A549 (cell line): Measurements from ENCODE around the gene TBC1D1. TPM values are rescaled to one million over a fixed set of nuclear protein-coding genes. Genes with fewer than 3 reads are reported as not detected.

ENCODE experiments used
- ATAC-seq, 2 experiments: fragments of 200-7000 bp in 1 of 2; fragments of >200 bp in 1 of 2; cut with Nextera tagmentation in 1 of 2; cut with Tn5 transposase in 1 of 2; 3 replicates each; pipeline versions ENCODE4 v1.8.0 to v1.9.1; 2018 to 2020; ENCODE audit warnings: mild to moderate bottlenecking in 1 of 2, moderate library complexity in 1 of 2
- CTCF ChIA-PET: fragments of 300-600 bp; sonication (Branson Sonifier 250); formaldehyde crosslinking; extraction: SDS; loops from one replicate; lab custom pipeline; 2021; ENCODE audit warnings: antibody characterized with exemption, inconsistent platforms; lab: Yijun Ruan, JAX
- POLR2A ChIA-PET: fragments of 350-600 bp; formaldehyde crosslinking; extraction: SDS; loops from one replicate; lab custom pipeline; 2021; ENCODE audit warnings: antibody characterized with exemption, inconsistent platforms; lab: Yijun Ruan, JAX
- DNase-seq, 2 experiments: peaks; one replicate each; pipeline versions ENCODE4 v3.0.0 to v3.0.0-alpha.2; 2011 to 2016; ENCODE audit warnings: low read depth in 1 of 2, low spot score in 1 of 2
- FAIRE-seq: peaks from 2 replicates; lab custom pipeline; 2011; peaks lifted over from hg19 to GRCh38; lab: Jason Lieb, UNC
- H3K27ac ChIP-seq, 2 experiments: fragments of >200 bp; sonication (Bioruptor Twin); formaldehyde crosslinking; 3 replicates each; pipeline ENCODE4 v1.5.1; 2016 to 2017
- H3K4me1 ChIP-seq: fragments of >200 bp; sonication (Bioruptor Twin); formaldehyde crosslinking; 3 replicates; pipeline ENCODE4 v1.6.1; 2016
- H3K4me2 ChIP-seq: fragments of >200 bp; sonication (Bioruptor Twin); formaldehyde crosslinking; 3 replicates; pipeline ENCODE4 v1.6.1; 2016
- H3K4me3 ChIP-seq: fragments of >200 bp; sonication (Bioruptor Twin); formaldehyde crosslinking; 3 replicates; pipeline ENCODE4 v1.5.1; 2016
- H3K9me3 ChIP-seq: fragments of >200 bp; sonication (Bioruptor Twin); formaldehyde crosslinking; 3 replicates; pipeline ENCODE4 v1.6.1; 2016
- CBX8 ChIP-seq: fragments of 200-600 bp; sonication (generic); IDR thresholded peaks from 2 replicates; pipeline ENCODE4 v1.6.1; 2016
- CEBPB ChIP-seq, 2 experiments: fragments of >200 bp in 1 of 2; sonication (Bioruptor Twin) in 1 of 2; formaldehyde crosslinking in 1 of 2; IDR thresholded peaks; 2 replicates each; pipeline ENCODE4 v1.6.1; 2012 to 2016
- EHF ChIP-seq: fragments of 250-450 bp; sonication (Bioruptor Pico); IDR thresholded peaks from 2 replicates; pipeline ENCODE4 v1.5.0; 2020; ENCODE audit warnings: mild to moderate bottlenecking
- EP300 ChIP-seq, 2 experiments: fragments of >200 bp; sonication (Bioruptor Twin); formaldehyde crosslinking; IDR thresholded peaks; 2 replicates in 1 of 2; 3 replicates in 1 of 2; pipeline ENCODE4 v1.6.1; 2016 to 2017
- ESRRA ChIP-seq: fragments of 150-350 bp; IDR thresholded peaks from 2 replicates; pipeline ENCODE4 v1.6.1; 2014; ENCODE audit warnings: mild to moderate bottlenecking, low read length, borderline replicate concordance
- FOSL2 ChIP-seq, 2 experiments: fragments of 450-650 bp in 1 of 2; fragments of >200 bp in 1 of 2; sonication (Bioruptor Twin) in 1 of 2; formaldehyde crosslinking; IDR thresholded peaks; 2 replicates each; pipeline versions ENCODE4 v1.5.0 to v1.6.1; 2016 to 2020; ENCODE audit warnings: mild to moderate bottlenecking in 1 of 2, moderate library complexity in 1 of 2
- FOXS1 ChIP-seq: fragments of 250-450 bp; sonication (Bioruptor Pico); IDR thresholded peaks from 2 replicates; pipeline ENCODE4 v1.5.0; 2020; ENCODE audit warnings: mild to moderate bottlenecking, moderate library complexity
- HOXA7 ChIP-seq: fragments of 250-450 bp; sonication (Bioruptor Pico); IDR thresholded peaks from 2 replicates; pipeline ENCODE4 v1.5.0; 2020; ENCODE audit warnings: mild to moderate bottlenecking, moderate library complexity
- HOXB5 ChIP-seq: fragments of 250-450 bp; sonication (Bioruptor Pico); IDR thresholded peaks from 2 replicates; pipeline ENCODE4 v1.5.0; 2020; ENCODE audit warnings: mild to moderate bottlenecking, moderate library complexity
- JUNB ChIP-seq: fragments of >200 bp; sonication (Bioruptor Twin); formaldehyde crosslinking; IDR thresholded peaks from 2 replicates; pipeline ENCODE4 v1.6.1; 2016
- KDM1A ChIP-seq: fragments of 200-600 bp; sonication (generic); IDR thresholded peaks from 2 replicates; pipeline ENCODE4 v1.6.1; 2016; ENCODE audit warnings: low read depth, mild to moderate bottlenecking
- KDM5A ChIP-seq: fragments of 200-600 bp; sonication (generic); IDR thresholded peaks from 2 replicates; pipeline ENCODE4 v1.6.1; 2016; ENCODE audit warnings: antibody characterized with exemption, mild to moderate bottlenecking
- MAFK ChIP-seq: fragments of 450-650 bp; IDR thresholded peaks from 2 replicates; pipeline ENCODE4 v1.6.1; 2014; ENCODE audit not compliant: partially characterized antibody
- NFE2L2 ChIP-seq: fragments of 150-350 bp; conservative IDR thresholded peaks from 2 replicates; pipeline ENCODE4 v1.6.1; 2014; ENCODE audit warnings: low read length
- NPAS2 ChIP-seq: fragments of 250-450 bp; sonication (Bioruptor Pico); IDR thresholded peaks from 2 replicates; pipeline ENCODE4 v1.8.0; 2022; ENCODE audit warnings: mild to moderate bottlenecking, moderate library complexity, borderline replicate concordance
- PHF8 ChIP-seq: fragments of 200-600 bp; sonication (generic); IDR thresholded peaks from 2 replicates; pipeline ENCODE4 v1.6.1; 2016; ENCODE audit warnings: low read depth, mild to moderate bottlenecking, antibody characterized with exemption, moderate library complexity, borderline replicate concordance
- RCOR1 ChIP-seq: fragments of 150-350 bp; IDR thresholded peaks from 2 replicates; pipeline ENCODE4 v1.6.1; 2014; ENCODE audit warnings: antibody characterized with exemption, low read length, low read depth
- RNF2 ChIP-seq: fragments of 200-600 bp; sonication (generic); IDR thresholded peaks from 2 replicates; pipeline ENCODE4 v1.6.1; 2016; ENCODE audit warnings: low read depth, mild to moderate bottlenecking, antibody characterized with exemption, moderate library complexity, borderline replicate concordance
- SREBF2 ChIP-seq: fragments of 450-650 bp; IDR thresholded peaks from 2 replicates; pipeline ENCODE4 v1.6.1; 2014; ENCODE audit warnings: mild to moderate bottlenecking, moderate library complexity
- ZFP36 ChIP-seq: fragments of 450-650 bp; IDR thresholded peaks from 2 replicates; pipeline ENCODE4 v1.6.1; 2014; ENCODE audit warnings: borderline replicate concordance; ENCODE audit not compliant: partially characterized antibody
- ZNF302 ChIP-seq: fragments of 250-450 bp; sonication (Bioruptor Pico); IDR thresholded peaks from 2 replicates; pipeline ENCODE4 v1.9.0; 2021; ENCODE audit warnings: inconsistent platforms, mild to moderate bottlenecking, moderate library complexity
- WGBS: methylation state at CpG from one replicate; pipeline ENCODE4 v1.1.6; 2017; ENCODE audit errors: missing lambda C conversion rate; 5-methylcytosine and 5-hydroxymethylcytosine counted together
- polyA plus RNA-seq, 4 experiments: library from polyadenylated mRNA; depleted of rRNA in 3 of 4; stranded (reverse); fragments of >200 nt; fragmentation: RNase III in 1 of 4; extraction: RNeasy Plus Mini Kit Qiagen cat#74134 plus additional on column Dnase treatment in 1 of 4; gene quantifications; 2 replicates in 3 of 4; 3 replicates in 1 of 4; pipeline ENCODE4 v1.2.3, GENCODE V29; 2011 to 2017
- TF ChIP-seq, protein P1 (sequence below): fragments of >200 bp; sonication (Bioruptor Twin); formaldehyde crosslinking; IDR thresholded peaks from 3 replicates; pipeline ENCODE4 v1.5.1; 2016
- TF ChIP-seq, protein P2 (sequence below): fragments of 250-450 bp; sonication (Bioruptor Pico); IDR thresholded peaks from 2 replicates; pipeline ENCODE4 v1.5.0; 2020; ENCODE audit warnings: low read depth, mild to moderate bottlenecking, moderate library complexity
- TF ChIP-seq, protein P3 (sequence below): fragments of >200 bp; sonication (Bioruptor Twin); formaldehyde crosslinking; IDR thresholded peaks from 3 replicates; pipeline ENCODE4 v1.6.1; 2016
- TF ChIP-seq, protein P4 (sequence below): IDR thresholded peaks from 2 replicates; pipeline ENCODE4 v1.6.1; 2012

Gene TBC1D1
- polyA plus RNA-seq, 2 of the 4 experiments (the other 2 are of a cell fraction): 26.5 to 28.5 TPM

DNA sequence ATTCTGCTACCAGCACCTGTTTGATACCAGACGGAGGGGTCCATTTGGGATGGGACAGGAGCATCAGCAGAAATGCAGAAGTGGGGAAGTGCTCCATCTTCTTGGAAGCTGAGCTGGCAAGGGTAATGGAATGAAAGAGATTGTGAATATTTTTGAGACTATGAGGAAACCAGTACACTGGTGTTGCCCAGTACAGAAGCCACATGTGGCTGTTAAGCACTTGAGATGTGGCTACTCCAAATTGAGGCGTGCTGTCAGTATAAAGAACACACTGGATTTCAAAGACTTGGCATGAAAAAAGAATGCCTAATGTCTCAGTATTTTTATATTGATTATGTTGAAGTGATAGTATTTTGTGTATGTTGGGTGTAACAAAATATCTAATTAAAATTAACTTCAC is 222.7 kb downstream of the TBC1D1 start:
- no peak for TF ChIP-seq RNF2
- no peak for TF ChIP-seq EHF (CRISPR knock-in tag)
- ATAC-seq (no peak), DNase-seq (no peak), FAIRE-seq (no peak)
- 92% methylated on average over 2 of the region's 2 CpGs for WGBS
- Histone ChIP-seq H3K27ac (no peak overlapping the region), H3K4me2 (no peak overlapping the region), H3K9me3 (no peaks in the 10 kb centered on the region), H3K4me1 (no peaks in the 10 kb centered on the region), H3K4me3 (no peak overlapping the region)
- POLR2A ChIA-PET: no interaction called here
- CTCF ChIA-PET: no interaction called here

DNA sequence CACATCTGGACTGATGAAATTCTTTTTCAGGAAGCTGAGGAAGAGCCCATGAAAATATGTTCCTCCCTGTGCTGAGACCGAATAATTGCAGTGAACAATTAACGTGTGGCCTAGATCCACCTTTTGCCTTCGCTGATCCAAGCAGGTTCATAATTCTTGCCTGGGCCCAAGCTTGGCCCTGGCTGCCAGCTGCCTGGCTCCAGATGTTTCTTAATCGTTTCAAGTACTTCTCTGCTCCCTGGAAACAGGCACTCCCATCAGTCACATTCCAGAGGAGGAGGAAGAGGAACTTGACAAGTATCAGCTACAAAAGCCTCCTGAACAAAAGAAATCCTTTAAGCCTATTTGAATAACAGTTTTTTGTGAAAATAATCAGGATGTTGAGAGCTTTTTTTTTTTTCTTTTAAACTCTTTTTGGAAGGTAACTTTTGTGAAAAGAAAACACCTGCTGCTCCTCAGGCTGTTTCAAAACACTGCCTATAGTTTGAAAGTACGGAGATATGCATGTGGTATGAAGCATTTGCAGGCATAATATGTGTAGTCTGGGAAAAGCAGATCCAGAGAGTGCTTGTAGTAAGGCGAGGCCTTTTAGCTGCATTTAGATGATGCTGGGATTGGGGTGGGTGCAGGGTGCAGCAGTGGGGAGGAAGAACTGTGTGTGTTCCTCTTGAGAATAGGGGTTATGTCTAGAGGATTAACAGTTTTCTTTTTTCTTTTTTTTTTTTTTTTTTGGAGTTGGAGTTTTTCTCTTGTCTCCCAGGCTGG is 223.7 kb downstream of the TBC1D1 start:
- ChIA-PET POLR2A (no interaction called here), CTCF (interaction anchor here (0.6 to 0.9 kb wide), 3 partner anchors 8 to 599 kb away, joined by 3 read pairs; no protein-coding TSS in a partner anchor)
- 78% methylated on average over 6 of the region's 6 CpGs for WGBS
- ATAC-seq (no peak), DNase-seq (no peak), FAIRE-seq (no peak)
- Histone ChIP-seq H3K9me3 (no peaks in the 10 kb centered on the region), H3K4me2 (no peak overlapping the region), H3K4me3 (no peak overlapping the region), H3K27ac (no peak overlapping the region), H3K4me1 (0 out of 3 replicates have a peak, but pooled peaks cover 5% of the 10 kb centered on the region)
- TF ChIP-seq HOXA7 (CRISPR knock-in tag) (no peak), SREBF2 (no peak), NFE2L2 (no peak), MAFK (no peak), ZFP36 (no peak), RCOR1 (no peak), CEBPB (IDR thresholded peaks at IDR 0.05) (no peak), ESRRA (no peak), EHF (CRISPR knock-in tag) (no peak), CBX8 (no peak), KDM5A (no peak), PHF8 (no peak), ZNF302 (CRISPR knock-in tag) (no peak), FOSL2 (IDR thresholded peaks at IDR 0.05) (no peak), FOSL2 (CRISPR knock-in tag; IDR thresholded peaks at IDR 0.05) (no peak), HOXB5 (CRISPR knock-in tag) (no peak), EP300 (IDR thresholded peaks at IDR 0.05) (no peak)
- TF ChIP-seq, protein P1, sequence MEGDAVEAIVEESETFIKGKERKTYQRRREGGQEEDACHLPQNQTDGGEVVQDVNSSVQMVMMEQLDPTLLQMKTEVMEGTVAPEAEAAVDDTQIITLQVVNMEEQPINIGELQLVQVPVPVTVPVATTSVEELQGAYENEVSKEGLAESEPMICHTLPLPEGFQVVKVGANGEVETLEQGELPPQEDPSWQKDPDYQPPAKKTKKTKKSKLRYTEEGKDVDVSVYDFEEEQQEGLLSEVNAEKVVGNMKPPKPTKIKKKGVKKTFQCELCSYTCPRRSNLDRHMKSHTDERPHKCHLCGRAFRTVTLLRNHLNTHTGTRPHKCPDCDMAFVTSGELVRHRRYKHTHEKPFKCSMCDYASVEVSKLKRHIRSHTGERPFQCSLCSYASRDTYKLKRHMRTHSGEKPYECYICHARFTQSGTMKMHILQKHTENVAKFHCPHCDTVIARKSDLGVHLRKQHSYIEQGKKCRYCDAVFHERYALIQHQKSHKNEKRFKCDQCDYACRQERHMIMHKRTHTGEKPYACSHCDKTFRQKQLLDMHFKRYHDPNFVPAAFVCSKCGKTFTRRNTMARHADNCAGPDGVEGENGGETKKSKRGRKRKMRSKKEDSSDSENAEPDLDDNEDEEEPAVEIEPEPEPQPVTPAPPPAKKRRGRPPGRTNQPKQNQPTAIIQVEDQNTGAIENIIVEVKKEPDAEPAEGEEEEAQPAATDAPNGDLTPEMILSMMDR: no peak
- TF ChIP-seq, protein P2, sequence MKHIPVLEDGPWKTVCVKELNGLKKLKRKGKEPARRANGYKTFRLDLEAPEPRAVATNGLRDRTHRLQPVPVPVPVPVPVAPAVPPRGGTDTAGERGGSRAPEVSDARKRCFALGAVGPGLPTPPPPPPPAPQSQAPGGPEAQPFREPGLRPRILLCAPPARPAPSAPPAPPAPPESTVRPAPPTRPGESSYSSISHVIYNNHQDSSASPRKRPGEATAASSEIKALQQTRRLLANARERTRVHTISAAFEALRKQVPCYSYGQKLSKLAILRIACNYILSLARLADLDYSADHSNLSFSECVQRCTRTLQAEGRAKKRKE (CRISPR knock-in tag): no peak
- TF ChIP-seq, protein P3, sequence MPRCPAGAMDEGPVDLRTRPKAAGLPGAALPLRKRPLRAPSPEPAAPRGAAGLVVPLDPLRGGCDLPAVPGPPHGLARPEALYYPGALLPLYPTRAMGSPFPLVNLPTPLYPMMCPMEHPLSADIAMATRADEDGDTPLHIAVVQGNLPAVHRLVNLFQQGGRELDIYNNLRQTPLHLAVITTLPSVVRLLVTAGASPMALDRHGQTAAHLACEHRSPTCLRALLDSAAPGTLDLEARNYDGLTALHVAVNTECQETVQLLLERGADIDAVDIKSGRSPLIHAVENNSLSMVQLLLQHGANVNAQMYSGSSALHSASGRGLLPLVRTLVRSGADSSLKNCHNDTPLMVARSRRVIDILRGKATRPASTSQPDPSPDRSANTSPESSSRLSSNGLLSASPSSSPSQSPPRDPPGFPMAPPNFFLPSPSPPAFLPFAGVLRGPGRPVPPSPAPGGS: no peak

DNA sequence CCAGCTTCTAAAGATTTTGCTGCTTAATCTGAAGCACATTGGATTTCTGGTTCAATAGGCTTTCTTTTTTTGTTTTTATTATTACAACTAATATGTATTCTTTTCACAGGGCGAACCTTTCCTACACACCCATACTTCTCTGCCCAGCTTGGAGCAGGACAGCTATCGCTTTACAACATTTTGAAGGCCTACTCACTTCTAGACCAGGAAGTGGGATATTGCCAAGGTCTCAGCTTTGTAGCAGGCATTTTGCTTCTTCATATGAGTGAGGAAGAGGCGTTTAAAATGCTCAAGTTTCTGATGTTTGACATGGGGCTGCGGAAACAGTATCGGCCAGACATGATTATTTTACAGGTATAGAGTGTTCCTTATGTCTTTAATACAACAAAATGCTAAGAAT is 224.7 kb downstream of the TBC1D1 start:
- H3K4me2 ChIP-seq: no peak overlapping the region
- no peak for ATAC-seq
- no peaks in the 10 kb centered on the region for H3K9me3 ChIP-seq
- ChIA-PET CTCF (interaction anchor here (0.9 kb wide), 1 partner anchor 9 kb away, joined by 3 read pairs; no protein-coding TSS in a partner anchor), POLR2A (no interaction called here)
- 0 out of 3 replicates have a peak, but pooled peaks cover 10% of the 10 kb centered on the region for H3K4me1 ChIP-seq
- no peak for DNase-seq
- H3K27ac ChIP-seq: no peak overlapping the region
- no peak for FAIRE-seq
- 97% methylated on average over 5 of the region's 5 CpGs for WGBS
- H3K4me3 ChIP-seq: no peak overlapping the region
- TF ChIP-seq, protein P2 (CRISPR knock-in tag): no peak
- no peak for TF ChIP-seq MAFK
- TF ChIP-seq JUNB: no peak
- TF ChIP-seq NPAS2: no peak
- TF ChIP-seq, protein P4, sequence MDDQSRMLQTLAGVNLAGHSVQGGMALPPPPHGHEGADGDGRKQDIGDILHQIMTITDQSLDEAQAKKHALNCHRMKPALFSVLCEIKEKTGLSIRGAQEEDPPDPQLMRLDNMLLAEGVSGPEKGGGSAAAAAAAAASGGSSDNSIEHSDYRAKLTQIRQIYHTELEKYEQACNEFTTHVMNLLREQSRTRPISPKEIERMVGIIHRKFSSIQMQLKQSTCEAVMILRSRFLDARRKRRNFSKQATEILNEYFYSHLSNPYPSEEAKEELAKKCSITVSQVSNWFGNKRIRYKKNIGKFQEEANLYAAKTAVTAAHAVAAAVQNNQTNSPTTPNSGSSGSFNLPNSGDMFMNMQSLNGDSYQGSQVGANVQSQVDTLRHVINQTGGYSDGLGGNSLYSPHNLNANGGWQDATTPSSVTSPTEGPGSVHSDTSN: no peak
- no peak for TF ChIP-seq SREBF2
- TF ChIP-seq KDM1A: no peak
- TF ChIP-seq FOXS1 (CRISPR knock-in tag): no peak
